Measurements from ENCODE around the gene SYNDIG1L. TPM values are rescaled to one million over a fixed set of nuclear protein-coding genes. Genes with fewer than 3 reads are reported as not detected.
"Not testable (repeated sequence)": the region's sequence is repeated elsewhere in the genome, so short reads cannot be mapped to it uniquely, and the experiment has no call there.

The SYNDIG1L gene
- total and polyA plus RNA-seq, 2 of the 4 experiments (the other 2 are of a cell fraction) = not detected

DNA sequence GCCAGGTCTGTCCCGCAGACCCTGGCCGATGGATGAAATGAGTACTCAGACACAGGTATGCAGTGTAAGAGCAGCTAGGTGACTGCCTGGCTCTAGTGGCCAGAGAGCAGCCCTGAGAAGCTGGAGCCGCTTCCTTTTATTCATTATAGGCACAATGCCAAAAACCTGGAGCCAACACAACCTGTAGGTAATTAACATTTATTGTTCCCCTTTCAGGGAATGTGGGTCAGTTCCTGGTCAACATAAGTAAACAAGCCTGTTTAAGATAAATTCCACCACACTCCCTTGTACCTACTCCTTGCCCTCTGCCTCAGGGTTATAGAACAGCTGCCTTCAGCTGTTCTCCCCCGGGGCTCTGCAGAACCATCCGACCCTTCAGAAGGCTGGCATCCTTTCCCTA is 28.4 kb upstream of the SYNDIG1L start:
- in situ Hi-C loops (cut with MboI; ENCODE audit: low sequenced_read_pairs); H3K4me2 ChIP-seq (ENCODE audit: low read depth, low read length); intact Hi-C loops (cut with micrococcal nuclease); H3K4me1 ChIP-seq (ENCODE audit: control insufficient read depth, insufficient read depth, low read length); H3K4ac ChIP-seq (ENCODE audit: low read depth, low read length); CTCF ChIA-PET; H4K5ac ChIP-seq (ENCODE audit: low read depth, low read length); H2BK20ac ChIP-seq (ENCODE audit: low read depth, low read length); H2BK5ac ChIP-seq (ENCODE audit: low read depth, low read length, poor library complexity, severe bottlenecking); ATAC-seq (ENCODE audit: low read depth); H2AK9ac ChIP-seq (replicated peaks; ENCODE audit: low read depth, low read length, poor library complexity); H4K91ac ChIP-seq (ENCODE audit: insufficient read depth, low read depth, low read length); H2BK15ac ChIP-seq (ENCODE audit: low read depth, low read length); POLR2A ChIA-PET (ENCODE audit: unreplicated experiment); H3K14ac ChIP-seq (replicated peaks; ENCODE audit: low read depth, low read length); H3K18ac ChIP-seq (ENCODE audit: low read depth, low read length); H4K20me1 ChIP-seq (ENCODE audit: insufficient read depth, low read length); DNase-seq; H2AFZ ChIP-seq (replicated peaks; ENCODE audit: low read length, poor library complexity); H4K8ac ChIP-seq (ENCODE audit: low read depth in 2 of 2, low read length in 2 of 2); H3K79me1 ChIP-seq (ENCODE audit: low read depth in 1 of 2, low read length in 2 of 2); H2BK120ac ChIP-seq (ENCODE audit: low read depth, low read length); H3K27ac ChIP-seq (ENCODE audit: insufficient read depth, low read length); dilution Hi-C loops (cut with HindIII; ENCODE audit: low sequenced_read_pairs, unreplicated experiment); H3K9ac ChIP-seq (ENCODE audit: low read depth, low read length); H2AK5ac ChIP-seq (ENCODE audit: low read depth, low read length); H3K56ac ChIP-seq (ENCODE audit: extremely low read depth, insufficient read depth, low read length); H3K9me3 ChIP-seq (ENCODE audit: control insufficient read depth, insufficient read depth, low read length); H3K23ac ChIP-seq (ENCODE audit: low read depth, low read length); BruUV-seq (replicated peaks); H3K9me1 ChIP-seq (ENCODE audit: insufficient read depth, low read length); H3K4me3 ChIP-seq (ENCODE audit: insufficient read depth, low read depth, low read length); H3K36me3 ChIP-seq (ENCODE audit: control insufficient read depth, insufficient read depth, low read length): not testable (repeated sequence)
- H3K27me3 ChIP-seq (ENCODE audit: control insufficient read depth, insufficient read depth, low read length) = peaks cover 39% of the 10 kb centered on the region
- no CpG with 5 or more reads among the region's 5 CpGs for WGBS, 2 experiments (ENCODE audit: extremely low coverage in 2 of 2, insufficient read length in 1 of 2)
